ENCODE measurements around the gene ZDHHC14.

The ZDHHC14 gene

DNA sequence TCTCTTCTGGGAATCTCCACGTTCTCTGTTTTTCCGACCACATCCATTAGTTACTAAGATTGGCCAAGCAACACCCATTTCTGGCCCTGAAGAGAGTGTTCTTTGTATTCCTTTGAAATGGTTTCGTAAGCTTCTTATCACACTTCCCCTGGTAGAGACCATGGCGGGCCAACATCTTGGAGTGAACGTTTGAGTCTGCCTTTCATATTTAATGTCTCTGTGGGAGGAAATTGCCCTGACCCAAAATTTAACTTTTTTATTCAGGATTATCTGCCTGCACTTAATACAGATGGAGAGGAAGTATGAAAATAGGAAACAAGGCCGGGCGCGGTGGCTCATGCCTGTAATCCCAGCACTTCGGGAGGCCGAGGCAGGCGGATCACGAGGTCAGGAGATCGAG, 265.0 kb downstream of the ZDHHC14 start:
- no peaks in the 10 kb centered on the region for H3K9me3 ChIP-seq (replicated peaks; ENCODE audit: insufficient read depth, low read length)
- no peak overlapping the region for H3K9ac ChIP-seq (ENCODE audit: low read length)
- no peak overlapping the region for H2AFZ ChIP-seq (ENCODE audit: low read length)
- no peaks in the 10 kb centered on the region for H3K27me3 ChIP-seq (replicated peaks; ENCODE audit: insufficient read depth, low read length)
- H3K4me1 ChIP-seq (ENCODE audit: low read length): no peaks in the 10 kb centered on the region
- no peak overlapping the region for H3K4me2 ChIP-seq (ENCODE audit: low read depth, low read length)
- H3K9me2 ChIP-seq (replicated peaks; ENCODE audit: insufficient read depth, low read length): no peaks in the 10 kb centered on the region
- TF ChIP-seq EZH2phosphoT487 (IDR thresholded peaks at IDR 0.05; ENCODE audit: low read length) (no peak), EZH2 (optimal IDR thresholded peaks at IDR 0.05; ENCODE audit: low read depth, low read length) (no peak)
- TF ChIP-seq, protein P1, sequence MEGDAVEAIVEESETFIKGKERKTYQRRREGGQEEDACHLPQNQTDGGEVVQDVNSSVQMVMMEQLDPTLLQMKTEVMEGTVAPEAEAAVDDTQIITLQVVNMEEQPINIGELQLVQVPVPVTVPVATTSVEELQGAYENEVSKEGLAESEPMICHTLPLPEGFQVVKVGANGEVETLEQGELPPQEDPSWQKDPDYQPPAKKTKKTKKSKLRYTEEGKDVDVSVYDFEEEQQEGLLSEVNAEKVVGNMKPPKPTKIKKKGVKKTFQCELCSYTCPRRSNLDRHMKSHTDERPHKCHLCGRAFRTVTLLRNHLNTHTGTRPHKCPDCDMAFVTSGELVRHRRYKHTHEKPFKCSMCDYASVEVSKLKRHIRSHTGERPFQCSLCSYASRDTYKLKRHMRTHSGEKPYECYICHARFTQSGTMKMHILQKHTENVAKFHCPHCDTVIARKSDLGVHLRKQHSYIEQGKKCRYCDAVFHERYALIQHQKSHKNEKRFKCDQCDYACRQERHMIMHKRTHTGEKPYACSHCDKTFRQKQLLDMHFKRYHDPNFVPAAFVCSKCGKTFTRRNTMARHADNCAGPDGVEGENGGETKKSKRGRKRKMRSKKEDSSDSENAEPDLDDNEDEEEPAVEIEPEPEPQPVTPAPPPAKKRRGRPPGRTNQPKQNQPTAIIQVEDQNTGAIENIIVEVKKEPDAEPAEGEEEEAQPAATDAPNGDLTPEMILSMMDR (IDR thresholded peaks at IDR 0.05; ENCODE audit: low read length): no peak
- H3K4me3 ChIP-seq (ENCODE audit: low read length): no peak overlapping the region
- no peaks in the 10 kb centered on the region for H4K20me1 ChIP-seq (ENCODE audit: insufficient read depth, low read length)
- DNase-seq: no peak
- no peak overlapping the region for H3K27ac ChIP-seq (ENCODE audit: low read length)
- no peaks in the 10 kb centered on the region for H3K79me2 ChIP-seq (ENCODE audit: low read length)
- no peaks in the 10 kb centered on the region for H3F3A ChIP-seq (ENCODE audit: insufficient read depth, low read length)
- H3K36me3 ChIP-seq (replicated peaks; ENCODE audit: insufficient read depth, low read length): no peaks in the 10 kb centered on the region

DNA sequence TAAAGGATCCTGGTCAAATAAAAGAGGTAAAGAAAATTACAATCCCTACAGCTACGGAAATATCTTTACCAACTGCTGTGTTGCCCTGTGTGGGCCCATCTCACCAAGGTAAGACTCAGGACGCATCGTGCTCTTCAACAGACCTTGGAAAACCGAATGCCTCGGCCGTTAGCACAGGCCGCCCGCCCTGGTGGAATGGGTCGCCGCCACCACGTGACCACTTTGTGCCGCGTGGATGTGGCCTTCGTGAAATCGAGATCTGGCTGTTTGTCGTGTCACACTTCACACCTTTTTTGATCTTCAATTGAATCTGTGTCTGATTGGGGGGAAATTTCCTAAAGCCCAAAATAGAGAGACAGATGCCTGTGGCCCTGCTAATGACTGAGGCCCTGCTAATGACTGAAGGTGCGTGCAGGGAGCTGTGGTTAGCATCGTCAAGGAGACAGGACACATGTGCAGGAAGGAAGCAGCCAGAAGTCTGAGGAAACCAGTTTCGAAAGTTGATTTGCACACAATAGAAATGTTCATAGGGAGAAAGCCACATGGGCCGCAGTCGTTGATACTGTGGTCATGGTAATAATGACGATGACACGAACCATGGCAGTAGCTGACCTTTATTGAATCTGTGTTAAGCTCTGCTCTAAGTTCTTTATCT, 266.4 kb downstream of the ZDHHC14 start:
- TF ChIP-seq, protein P1 (IDR thresholded peaks at IDR 0.05; ENCODE audit: low read length): no peak
- TF ChIP-seq EZH2phosphoT487 (IDR thresholded peaks at IDR 0.05; ENCODE audit: low read length) (no peak), EZH2 (optimal IDR thresholded peaks at IDR 0.05; ENCODE audit: low read depth, low read length) (no peak)
- H3K9ac ChIP-seq (ENCODE audit: low read length): no peak overlapping the region

DNA sequence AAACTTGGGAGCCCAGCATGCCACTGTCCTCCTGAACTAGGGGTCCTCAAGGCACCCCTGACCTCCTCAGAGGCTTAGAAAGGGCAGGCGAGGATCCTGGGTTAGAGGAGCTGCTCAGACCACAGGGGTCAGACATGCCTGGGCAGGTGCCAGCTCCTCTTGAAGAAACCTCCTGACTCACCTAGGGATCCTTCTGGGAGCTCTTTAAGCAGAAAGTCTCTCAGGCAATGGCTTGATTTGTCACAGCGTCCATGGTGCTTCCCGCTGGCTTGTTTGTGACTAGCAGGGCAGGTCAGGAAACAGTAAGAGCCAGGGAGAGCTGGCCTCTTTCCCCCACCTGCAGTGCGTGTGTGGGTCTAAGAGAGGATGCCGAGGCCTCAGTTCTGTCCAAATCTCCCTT, 267.6 kb downstream of the ZDHHC14 start:
- Histone ChIP-seq H2AFZ (ENCODE audit: low read length) (no peak overlapping the region), H4K20me1 (ENCODE audit: insufficient read depth, low read length) (no peaks in the 10 kb centered on the region), H3K9me2 (replicated peaks; ENCODE audit: insufficient read depth, low read length) (no peaks in the 10 kb centered on the region), H3K9ac (ENCODE audit: low read length) (no peak overlapping the region), H3K36me3 (replicated peaks; ENCODE audit: insufficient read depth, low read length) (no peaks in the 10 kb centered on the region), H3K4me2 (ENCODE audit: low read depth, low read length) (no peak overlapping the region), H3F3A (ENCODE audit: insufficient read depth, low read length) (no peaks in the 10 kb centered on the region), H3K79me2 (ENCODE audit: low read length) (no peaks in the 10 kb centered on the region), H3K27ac (ENCODE audit: low read length) (no peak overlapping the region), H3K27me3 (replicated peaks; ENCODE audit: insufficient read depth, low read length) (no peaks in the 10 kb centered on the region), H3K9me3 (replicated peaks; ENCODE audit: insufficient read depth, low read length) (no peaks in the 10 kb centered on the region), H3K4me3 (ENCODE audit: low read length) (no peak overlapping the region), H3K4me1 (ENCODE audit: low read length) (no peaks in the 10 kb centered on the region)
- TF ChIP-seq EZH2 (optimal IDR thresholded peaks at IDR 0.05; ENCODE audit: low read depth, low read length) (no peak), EZH2phosphoT487 (IDR thresholded peaks at IDR 0.05; ENCODE audit: low read length) (no peak)
- TF ChIP-seq, protein P1 (IDR thresholded peaks at IDR 0.05; ENCODE audit: low read length): no peak
- DNase-seq: no peak

More for the DNA sequence above, 266.4 kb downstream of the ZDHHC14 start:
- no peaks in the 10 kb centered on the region for H3K79me2 ChIP-seq (ENCODE audit: low read length)
- H3K9me3 ChIP-seq (replicated peaks; ENCODE audit: insufficient read depth, low read length): no peaks in the 10 kb centered on the region
- H3K27ac ChIP-seq (ENCODE audit: low read length): no peak overlapping the region
- H4K20me1 ChIP-seq (ENCODE audit: insufficient read depth, low read length): no peaks in the 10 kb centered on the region
- no peaks in the 10 kb centered on the region for H3F3A ChIP-seq (ENCODE audit: insufficient read depth, low read length)
- H2AFZ ChIP-seq (ENCODE audit: low read length): no peak overlapping the region
- no peaks in the 10 kb centered on the region for H3K9me2 ChIP-seq (replicated peaks; ENCODE audit: insufficient read depth, low read length)
- H3K4me1 ChIP-seq (ENCODE audit: low read length): no peaks in the 10 kb centered on the region
- no peak for DNase-seq
- no peaks in the 10 kb centered on the region for H3K27me3 ChIP-seq (replicated peaks; ENCODE audit: insufficient read depth, low read length)
- H3K4me3 ChIP-seq (ENCODE audit: low read length): no peak overlapping the region
- no peak overlapping the region for H3K4me2 ChIP-seq (ENCODE audit: low read depth, low read length)
- no peaks in the 10 kb centered on the region for H3K36me3 ChIP-seq (replicated peaks; ENCODE audit: insufficient read depth, low read length)
